Measurements from ENCODE around the gene VSIG2. TPM values are rescaled to one million over a fixed set of nuclear protein-coding genes. Genes with fewer than 3 reads are reported as not detected.
A peak's percentile ranks its signal among the peaks of the same experiment; 100 is the strongest.

VSIG2 gene
- polyA plus RNA-seq, 6 donors from 2014 or later: 0.29 TPM; not detected in 5

- no peak for ATAC-seq (ENCODE audit: low read depth in 2 of 2)
Observed at GRCh38 chr11:124751391-124751740, 689 bp downstream of the VSIG2 start.

GRCh38 chr11:124749912-124750311 lies 2.1 kb downstream of the VSIG2 start:
- H3K4me3 Mint-ChIP-seq: peak overlapping the region in 7 of 8 donors; percentile 16 to 84 (median 59)

More at GRCh38 chr11:124751391-124751740, 689 bp downstream of the VSIG2 start:
- H3K27me3 Mint-ChIP-seq: no peaks in the 10 kb centered on the region
- H3K36me3 Mint-ChIP-seq: peaks cover 0 to 6% of the 10 kb centered on the region in 2 donors
- no peak for DNase-seq
- peaks cover 39 to 60% (median 51%) of the 10 kb centered on the region in 3 donors for H3K4me1 Mint-ChIP-seq
- peak overlapping the region in 1 of 8 donors; percentile 22 for H3K4me3 Mint-ChIP-seq
- H3K9me3 Mint-ChIP-seq: no peaks in the 10 kb centered on the region
- H3K27ac Mint-ChIP-seq: no peak overlapping the region

GRCh38 chr11:124748481-124749343 lies 3.3 kb downstream of the VSIG2 start:
- DNase-seq (no peak), ATAC-seq (ENCODE audit: low read depth in 2 of 2) (no peak)
- Mint-ChIP-seq H3K36me3 (no peaks in the 10 kb centered on the region), H3K4me1 (peaks cover 41 to 63% (median 58%) of the 10 kb centered on the region in 3 donors), H3K27me3 (no peaks in the 10 kb centered on the region), H3K27ac (peak overlapping the region in 4 of 6 donors; percentile 40 to 87 (median 79)), H3K9me3 (no peaks in the 10 kb centered on the region), H3K4me3 (peak overlapping the region in 6 of 8 donors; percentile 35 to 89 (median 52))

More at GRCh38 chr11:124749912-124750311, 2.1 kb downstream of the VSIG2 start:
- Mint-ChIP-seq H3K27ac (peak overlapping the region in 1 of 6 donors; percentile 54), H3K27me3 (no peaks in the 10 kb centered on the region), H3K36me3 (peaks cover 0 to 6% of the 10 kb centered on the region in 2 donors), H3K9me3 (no peaks in the 10 kb centered on the region), H3K4me1 (peaks cover 44 to 68% (median 59%) of the 10 kb centered on the region in 3 donors)
- no peak for DNase-seq
- no peak for ATAC-seq (ENCODE audit: low read depth in 2 of 2)

- Mint-ChIP-seq H3K4me3 (peak overlapping the region in 5 of 8 donors; percentile 30 to 89 (median 57)), H3K4me1 (peaks cover 41 to 58% (median 57%) of the 10 kb centered on the region in 3 donors), H3K27me3 (no peaks in the 10 kb centered on the region), H3K36me3 (no peaks in the 10 kb centered on the region), H3K9me3 (no peaks in the 10 kb centered on the region), H3K27ac (peak overlapping the region in 3 of 6 donors; percentile 40 to 85 (median 62))
- ATAC-seq (ENCODE audit: low read depth in 2 of 2) (no peak), DNase-seq (no peak)
Observed at GRCh38 chr11:124748100-124748418, 4.0 kb downstream of the VSIG2 start.

GRCh38 chr11:124747406-124748099 lies 4.5 kb downstream of the VSIG2 start:
- ATAC-seq (ENCODE audit: low read depth in 2 of 2) (no peak), DNase-seq (no peak)
- no peaks in the 10 kb centered on the region for H3K9me3 Mint-ChIP-seq
- no peaks in the 10 kb centered on the region for H3K27me3 Mint-ChIP-seq
- H3K36me3 Mint-ChIP-seq: no peaks in the 10 kb centered on the region
- H3K27ac Mint-ChIP-seq: peak overlapping the region in 2 of 6 donors; percentile 5 to 87
- peak overlapping the region in 7 of 8 donors; percentile 89 to 100 (median 97) for H3K4me3 Mint-ChIP-seq
- peaks cover 41 to 55% (median 52%) of the 10 kb centered on the region in 3 donors for H3K4me1 Mint-ChIP-seq

- no peaks in the 10 kb centered on the region for H3K36me3 Mint-ChIP-seq
- peaks cover 41 to 56% (median 53%) of the 10 kb centered on the region in 3 donors for H3K4me1 Mint-ChIP-seq
- peaks cover 0 to 3% (median 3%) of the 10 kb centered on the region in 3 donors for H3K27me3 Mint-ChIP-seq
- H3K9me3 Mint-ChIP-seq: no peaks in the 10 kb centered on the region
- peak; percentile 84 to 85 for ATAC-seq (ENCODE audit: low read depth in 2 of 2)
- peak; percentile 80 for DNase-seq
- H3K27ac Mint-ChIP-seq: peak overlapping the region; percentile 87 to 98 (median 94)
- H3K4me3 Mint-ChIP-seq: peak overlapping the region; percentile 89 to 100 (median 98)
Observed at GRCh38 chr11:124746621-124747243, 5.3 kb downstream of the VSIG2 start.

- Mint-ChIP-seq H3K36me3 (no peaks in the 10 kb centered on the region), H3K27ac (peak overlapping the region; percentile 87 to 98 (median 94)), H3K9me3 (no peaks in the 10 kb centered on the region), H3K4me1 (peaks cover 43 to 61% (median 57%) of the 10 kb centered on the region in 3 donors), H3K4me3 (peak overlapping the region; percentile 89 to 100 (median 98)), H3K27me3 (peaks cover 0 to 9% (median 7%) of the 10 kb centered on the region in 3 donors)
- ATAC-seq (ENCODE audit: low read depth in 2 of 2) (peak; percentile 51 to 55), DNase-seq (peak; percentile 54)
Observed at GRCh38 chr11:124745835-124746620, 6.0 kb downstream of the VSIG2 start.

GRCh38 chr11:124745270-124745834 lies 6.7 kb downstream of the VSIG2 start:
- peaks cover 0 to 9% (median 7%) of the 10 kb centered on the region in 3 donors for H3K27me3 Mint-ChIP-seq
- no peaks in the 10 kb centered on the region for H3K9me3 Mint-ChIP-seq
- H3K4me1 Mint-ChIP-seq: peaks cover 46 to 60% (median 59%) of the 10 kb centered on the region in 3 donors
- H3K36me3 Mint-ChIP-seq: no peaks in the 10 kb centered on the region
- ATAC-seq (ENCODE audit: low read depth in 2 of 2): no peak
- peak overlapping the region in 2 of 6 donors; percentile 47 to 54 for H3K27ac Mint-ChIP-seq
- DNase-seq: no peak
- H3K4me3 Mint-ChIP-seq: peak overlapping the region; percentile 70 to 99 (median 84)

GRCh38 chr11:124743050-124743449 lies 9.0 kb downstream of the VSIG2 start:
- ATAC-seq (ENCODE audit: low read depth in 2 of 2): no peak
- Mint-ChIP-seq H3K27ac (no peak overlapping the region), H3K27me3 (peaks cover 0 to 16% (median 7%) of the 10 kb centered on the region in 3 donors), H3K36me3 (no peaks in the 10 kb centered on the region), H3K9me3 (no peaks in the 10 kb centered on the region), H3K4me3 (peak overlapping the region in 1 of 8 donors; percentile 80), H3K4me1 (peaks cover 33 to 55% (median 47%) of the 10 kb centered on the region in 3 donors)
- DNase-seq: no peak

GRCh38 chr11:124742555-124742954 lies 9.5 kb downstream of the VSIG2 start:
- H3K27me3 Mint-ChIP-seq: peaks cover 0 to 16% (median 7%) of the 10 kb centered on the region in 3 donors
- no peak overlapping the region for H3K27ac Mint-ChIP-seq
- H3K36me3 Mint-ChIP-seq: no peaks in the 10 kb centered on the region
- ATAC-seq (ENCODE audit: low read depth in 2 of 2): no peak
- H3K4me3 Mint-ChIP-seq: peak overlapping the region in 1 of 8 donors; percentile 80
- no peaks in the 10 kb centered on the region for H3K9me3 Mint-ChIP-seq
- no peak for DNase-seq
- peaks cover 33 to 54% (median 42%) of the 10 kb centered on the region in 3 donors for H3K4me1 Mint-ChIP-seq

GRCh38 chr11:124740277-124740882 lies 11.7 kb downstream of the VSIG2 start:
- Mint-ChIP-seq H3K27ac (peak overlapping the region in 3 of 6 donors; percentile 39 to 80 (median 53)), H3K36me3 (no peaks in the 10 kb centered on the region), H3K4me3 (peak overlapping the region; percentile 84 to 95 (median 91)), H3K4me1 (peaks cover 26 to 39% (median 32%) of the 10 kb centered on the region in 3 donors), H3K27me3 (peaks cover 0 to 16% (median 7%) of the 10 kb centered on the region in 3 donors), H3K9me3 (no peaks in the 10 kb centered on the region)
- DNase-seq (peak; percentile 57), ATAC-seq (ENCODE audit: low read depth in 2 of 2) (peak; percentile 67 to 68)

Measured in naive B cell (primary cell).